Trophoblast cell (in vitro differentiated cells and primary cell): ENCODE results near the gene MORN4.
A peak's percentile ranks its signal among the peaks of the same experiment; 100 is the strongest.

Experiments used
- DNase-seq, 2 donors: peaks; one replicate each; pipeline ENCODE4 v3.0.0-alpha.2; 2016
- H2AFZ ChIP-seq: 2 replicates; pipeline ENCODE4 v1.6.1; 2013; ENCODE audit warnings: low read length, moderate library complexity, mild to moderate bottlenecking; ENCODE audit not compliant: insufficient read depth, poor library complexity
- H2AK5ac ChIP-seq: 2 replicates; pipeline ENCODE4 v1.6.1; 2013; ENCODE audit warnings: mild to moderate bottlenecking, low read length
- H2BK120ac ChIP-seq: 2 replicates; pipeline ENCODE4 v1.6.1; 2013; ENCODE audit warnings: low read length, mild to moderate bottlenecking, moderate library complexity; ENCODE audit not compliant: insufficient read depth, poor library complexity
- H2BK12ac ChIP-seq: 2 replicates; pipeline ENCODE4 v1.6.1; 2013; ENCODE audit warnings: mild to moderate bottlenecking, low read length, moderate library complexity
- H2BK5ac ChIP-seq: 2 replicates; pipeline ENCODE4 v1.6.1; 2013; ENCODE audit warnings: low read length, low read depth, moderate library complexity, mild to moderate bottlenecking; ENCODE audit not compliant: poor library complexity
- H3K14ac ChIP-seq: 2 replicates; pipeline ENCODE4 v1.6.1; 2013; ENCODE audit warnings: mild to moderate bottlenecking, low read length
- H3K18ac ChIP-seq: 2 replicates; pipeline ENCODE4 v1.6.1; 2013; ENCODE audit warnings: mild to moderate bottlenecking, low read length
- H3K23ac ChIP-seq: 2 replicates; pipeline ENCODE4 v1.6.1; 2013; ENCODE audit warnings: low read length
- H3K27ac ChIP-seq: 2 replicates; pipeline ENCODE4 v1.5.1; 2013; ENCODE audit warnings: low read depth, mild to moderate bottlenecking, inconsistent platforms, low read length, moderate library complexity
- H3K27me3 ChIP-seq: 2 replicates; pipeline ENCODE4 v1.6.1; 2013; ENCODE audit warnings: inconsistent platforms, mild to moderate bottlenecking, low read length, moderate library complexity; ENCODE audit not compliant: insufficient read depth
- H3K36me3 ChIP-seq, 2 experiments: 1 replicate in 1 of 2; 2 replicates in 1 of 2; pipeline ENCODE4 v1.6.1; 2013; ENCODE audit warnings: low read length in 2 of 2, mild to moderate bottlenecking in 2 of 2, moderate library complexity in 1 of 2; ENCODE audit not compliant: insufficient read depth in 2 of 2, control insufficient read depth in 1 of 2
- H3K4ac ChIP-seq: 2 replicates; pipeline ENCODE4 v1.6.1; 2013; ENCODE audit warnings: low read depth, mild to moderate bottlenecking, low read length, moderate library complexity
- H3K4me1 ChIP-seq, 2 experiments: 1 replicate in 1 of 2; 2 replicates in 1 of 2; pipeline ENCODE4 v1.6.1; 2013; ENCODE audit warnings: low read length in 2 of 2, mild to moderate bottlenecking in 2 of 2, moderate library complexity in 1 of 2; ENCODE audit not compliant: insufficient read depth in 2 of 2, control insufficient read depth in 1 of 2
- H3K4me2 ChIP-seq: 2 replicates; pipeline ENCODE4 v1.6.1; 2013; ENCODE audit warnings: inconsistent platforms, mild to moderate bottlenecking, low read length, moderate library complexity
- H3K4me3 ChIP-seq: 2 replicates; pipeline ENCODE4 v1.5.1; 2013; ENCODE audit warnings: mild to moderate bottlenecking, low read depth, low read length, inconsistent platforms
- H3K79me1 ChIP-seq: one replicate; pipeline ENCODE4 v1.6.1; 2013; ENCODE audit warnings: low read length
- H3K79me2 ChIP-seq: 2 replicates; pipeline ENCODE4 v1.6.1; 2013; ENCODE audit warnings: low read length, mild to moderate bottlenecking; ENCODE audit not compliant: control insufficient read depth, insufficient read depth, poor library complexity
- H3K9ac ChIP-seq: 2 replicates; pipeline ENCODE4 v1.6.1; 2013; ENCODE audit warnings: mild to moderate bottlenecking, low read length
- H3K9me3 ChIP-seq: 2 replicates; pipeline ENCODE4 v1.6.1; 2013; ENCODE audit warnings: low read depth, mild to moderate bottlenecking, control low read depth, inconsistent platforms, low read length; ENCODE audit not compliant: insufficient read depth
- H4K12ac ChIP-seq: 2 replicates; pipeline ENCODE4 v1.6.1; 2013; ENCODE audit warnings: low read depth, mild to moderate bottlenecking, low read length, moderate library complexity
- H4K8ac ChIP-seq: 2 replicates; pipeline ENCODE4 v1.6.1; 2013; ENCODE audit warnings: low read depth, mild to moderate bottlenecking, low read length, moderate library complexity
- H4K91ac ChIP-seq: one replicate; pipeline ENCODE4 v1.6.1; 2013; ENCODE audit warnings: low read depth, mild to moderate bottlenecking, low read length, moderate library complexity
- WGBS: extraction: QIAGEN DNeasy Blood & Tissue Kit; methylation state at CpG from one replicate; pipeline ENCODE4 v1.1.7; 2013; ENCODE audit warnings: missing lambda C conversion rate; ENCODE audit not compliant: insufficient read length, insufficient coverage; ENCODE audit errors: extremely low coverage; 5-methylcytosine and 5-hydroxymethylcytosine counted together

Gene MORN4

DNA sequence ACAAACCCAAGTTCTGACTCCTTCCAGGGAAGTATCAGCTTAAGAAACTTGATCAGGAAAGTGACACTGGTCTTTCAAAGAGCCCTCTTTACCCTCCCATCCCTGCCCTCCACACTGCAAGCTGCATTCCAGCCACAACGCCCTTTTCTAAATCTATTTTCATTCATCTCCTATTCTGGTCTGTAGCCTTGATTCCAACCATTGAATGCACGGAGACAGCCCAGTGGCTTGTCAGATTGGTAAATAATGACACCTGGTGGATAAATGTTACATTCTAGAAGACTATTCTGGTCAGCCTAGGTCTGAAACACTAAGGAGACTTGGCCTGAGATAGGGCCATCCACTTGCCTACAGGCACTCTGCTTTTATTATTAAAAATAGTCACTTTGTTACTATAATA, 20.9 kb downstream of the MORN4 start:
- no peak overlapping the region for H3K23ac ChIP-seq
- H3K4ac ChIP-seq, result no peak overlapping the region
- no peaks in the 10 kb centered on the region for H3K36me3 ChIP-seq
- no peak overlapping the region for H3K18ac ChIP-seq
- WGBS, result no CpG with 5 or more reads among the region's 2 CpGs
- no peaks in the 10 kb centered on the region for H3K4me1 ChIP-seq
- H3K27me3 ChIP-seq, result no peaks in the 10 kb centered on the region
- no peak overlapping the region for H3K9ac ChIP-seq
- H2AK5ac ChIP-seq, result no peak overlapping the region
- H3K9me3 ChIP-seq, result no peaks in the 10 kb centered on the region
- H3K14ac ChIP-seq, result no peak overlapping the region
- no peak overlapping the region for H2BK120ac ChIP-seq
- no peaks in the 10 kb centered on the region for H3K79me1 ChIP-seq
- H3K4me2 ChIP-seq, result no peak overlapping the region
- H2BK12ac ChIP-seq, result no peak overlapping the region
- no peaks in the 10 kb centered on the region for H3K79me2 ChIP-seq
- H2BK5ac ChIP-seq, result no peak overlapping the region
- no peak overlapping the region for H2AFZ ChIP-seq
- H4K8ac ChIP-seq, result no peak overlapping the region
- H3K4me3 ChIP-seq, result no peak overlapping the region
- peak; percentile 30 to 82 for DNase-seq
- H4K12ac ChIP-seq, result no peak overlapping the region
- no peak overlapping the region for H3K27ac ChIP-seq
- no peak overlapping the region for H4K91ac ChIP-seq

DNA sequence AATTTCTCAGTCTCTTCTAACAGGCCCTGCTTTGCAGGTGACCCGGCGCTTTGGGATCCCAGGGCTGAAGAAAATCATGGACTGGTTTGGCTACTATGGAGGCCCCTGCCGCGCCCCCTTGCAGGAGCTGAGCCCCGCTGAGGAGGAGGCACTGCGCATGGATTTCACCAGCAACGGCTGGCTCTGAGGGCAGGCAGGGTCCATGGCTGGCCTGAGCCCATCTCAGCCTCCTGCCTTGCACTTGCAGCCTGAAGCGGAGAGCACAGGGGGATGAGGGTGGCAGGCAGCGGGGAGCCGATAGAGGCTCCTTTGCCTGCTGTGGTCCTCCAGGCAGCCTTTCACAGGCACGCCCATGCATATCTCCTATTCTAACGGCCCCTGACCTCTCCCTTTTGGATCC, 21.8 kb downstream of the MORN4 start:
- H3K36me3 ChIP-seq, result no peaks in the 10 kb centered on the region
- no peak overlapping the region for H3K9ac ChIP-seq
- H3K9me3 ChIP-seq, result no peaks in the 10 kb centered on the region
- H3K79me1 ChIP-seq, result no peaks in the 10 kb centered on the region
- H2AFZ ChIP-seq, result no peak overlapping the region
- no peak overlapping the region for H3K18ac ChIP-seq
- H2AK5ac ChIP-seq, result no peak overlapping the region
- H2BK5ac ChIP-seq, result no peak overlapping the region
- H3K14ac ChIP-seq, result no peak overlapping the region
- H4K12ac ChIP-seq, result no peak overlapping the region
- H4K91ac ChIP-seq, result no peak overlapping the region
- no peak overlapping the region for H2BK120ac ChIP-seq
- no peak overlapping the region for H3K27ac ChIP-seq
- H2BK12ac ChIP-seq, result no peak overlapping the region
- no peak overlapping the region for H3K23ac ChIP-seq
- H3K4me1 ChIP-seq, result no peaks in the 10 kb centered on the region
- no peak overlapping the region for H3K4me2 ChIP-seq
- no peaks in the 10 kb centered on the region for H3K79me2 ChIP-seq
- WGBS, result no CpG with 5 or more reads among the region's 12 CpGs
- DNase-seq, result no peak
- no peak overlapping the region for H4K8ac ChIP-seq
- no peak overlapping the region for H3K4me3 ChIP-seq
- no peak overlapping the region for H3K4ac ChIP-seq
- H3K27me3 ChIP-seq, result no peaks in the 10 kb centered on the region

DNA sequence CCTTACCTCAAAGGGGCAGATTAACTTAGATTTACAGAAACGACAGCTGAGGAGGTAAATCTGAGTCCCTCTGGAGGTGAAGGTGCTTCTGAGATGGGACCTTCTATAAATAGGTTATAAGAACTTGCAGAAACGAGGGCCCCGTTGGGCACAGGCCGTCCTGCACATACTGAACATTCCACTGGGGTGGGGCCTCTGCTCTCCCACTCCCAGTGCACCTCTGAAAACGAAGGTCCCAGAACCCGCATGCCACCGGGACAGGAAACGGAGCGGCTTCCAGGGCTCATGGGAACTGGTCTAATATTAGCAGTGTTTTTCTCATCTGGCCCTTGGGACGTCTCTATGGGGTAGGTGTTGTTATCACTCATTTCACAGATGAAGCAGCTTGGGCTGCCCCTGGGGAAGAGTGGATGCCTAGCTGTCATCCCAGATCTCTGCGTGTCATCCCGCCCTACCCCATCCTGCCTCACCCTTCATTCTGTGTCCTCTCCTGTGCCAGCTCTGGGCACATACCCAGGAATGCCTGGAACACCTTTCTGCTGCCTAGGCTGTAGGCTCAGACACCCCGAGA, 24.2 kb downstream of the MORN4 start:
- Histone ChIP-seq H2BK5ac (no peak overlapping the region), H3K14ac (no peak overlapping the region), H3K9ac (no peak overlapping the region), H4K8ac (no peak overlapping the region), H3K4ac (no peak overlapping the region), H3K79me1 (no peaks in the 10 kb centered on the region), H2AFZ (no peak overlapping the region), H3K4me1 (no peaks in the 10 kb centered on the region), H3K9me3 (no peaks in the 10 kb centered on the region), H3K79me2 (no peaks in the 10 kb centered on the region), H3K23ac (no peak overlapping the region), H3K4me2 (no peak overlapping the region), H3K36me3 (no peaks in the 10 kb centered on the region), H3K4me3 (no peak overlapping the region), H4K91ac (no peak overlapping the region), H3K18ac (no peak overlapping the region), H3K27ac (no peak overlapping the region), H2BK12ac (no peak overlapping the region), H3K27me3 (no peaks in the 10 kb centered on the region), H2AK5ac (no peak overlapping the region), H2BK120ac (no peak overlapping the region), H4K12ac (no peak overlapping the region)
- no CpG with 5 or more reads among the region's 13 CpGs for WGBS
- DNase-seq, result no peak

DNA sequence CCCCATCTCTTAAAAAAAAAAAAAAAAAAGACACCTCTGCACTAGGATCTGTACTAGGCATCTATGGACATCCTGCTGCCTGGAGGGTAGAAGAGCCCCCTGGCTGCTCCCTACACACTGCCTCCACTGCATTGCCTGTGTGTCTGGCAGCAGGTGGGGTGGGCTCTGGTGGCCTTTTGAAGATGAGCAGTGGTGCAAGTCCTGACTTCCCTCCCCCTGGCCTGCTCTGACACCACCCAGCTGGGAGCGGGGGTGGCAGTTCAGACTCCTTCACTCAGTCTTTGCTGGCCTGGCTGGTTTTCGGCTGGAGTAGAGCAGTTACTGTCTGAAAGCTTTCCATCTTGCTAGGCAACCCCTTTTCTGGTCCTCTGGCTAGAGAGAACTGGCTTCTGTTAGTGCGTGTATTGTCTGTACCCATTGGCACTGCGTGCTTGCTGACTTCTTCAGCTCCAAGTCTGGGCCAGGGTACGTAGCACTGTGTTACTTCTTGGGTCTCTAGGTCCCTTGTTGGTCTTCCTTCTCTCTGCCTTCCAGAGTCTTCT, 26.1 kb downstream of the MORN4 start:
- no peaks in the 10 kb centered on the region for H3K36me3 ChIP-seq
- WGBS, result no CpG with 5 or more reads among the region's 5 CpGs
- no peaks in the 10 kb centered on the region for H3K9me3 ChIP-seq
- DNase-seq, result no peak
- no peak overlapping the region for H3K4me3 ChIP-seq
- no peak overlapping the region for H3K18ac ChIP-seq
- no peak overlapping the region for H4K8ac ChIP-seq
- no peak overlapping the region for H3K4ac ChIP-seq
- no peak overlapping the region for H2BK12ac ChIP-seq
- H2BK5ac ChIP-seq, result no peak overlapping the region
- no peak overlapping the region for H2BK120ac ChIP-seq
- no peak overlapping the region for H3K14ac ChIP-seq
- peak overlapping the region; percentile 54 for H3K9ac ChIP-seq
- H3K23ac ChIP-seq, result peak overlapping the region; percentile 56
- H3K27ac ChIP-seq, result no peak overlapping the region
- H2AK5ac ChIP-seq, result no peak overlapping the region
- no peak overlapping the region for H2AFZ ChIP-seq
- H4K12ac ChIP-seq, result no peak overlapping the region
- no peaks in the 10 kb centered on the region for H3K79me1 ChIP-seq
- no peak overlapping the region for H4K91ac ChIP-seq
- H3K27me3 ChIP-seq, result no peaks in the 10 kb centered on the region
- no peaks in the 10 kb centered on the region for H3K79me2 ChIP-seq
- H3K4me2 ChIP-seq, result no peak overlapping the region
- H3K4me1 ChIP-seq, result no peaks in the 10 kb centered on the region
